ENCODE measurements around the gene THSD7A. TPM values are rescaled to one million over a fixed set of nuclear protein-coding genes. Genes with fewer than 3 reads are reported as not detected.

THSD7A gene
- total and polyA plus RNA-seq, 2 of the 8 experiments (the other 6 are each of a cell fraction or from before 2014, with no cell fraction given): 0.44 to 1.2 TPM

- Histone ChIP-seq H3K27ac (ENCODE audit: low read depth, low read length) (no peak overlapping the region), H2BK5ac (ENCODE audit: low read depth, low read length) (no peak overlapping the region), H3K4ac (replicated peaks; ENCODE audit: insufficient read length, low read depth, low read length) (no peak overlapping the region), H3K9me3 (ENCODE audit: insufficient read depth in 2 of 2, low read depth in 1 of 2, low read length in 1 of 2) (no peaks in the 10 kb centered on the region), H3K36me3 (ENCODE audit: control insufficient read depth in 2 of 4, insufficient read depth in 4 of 4, low read length in 3 of 4) (no peaks in the 10 kb centered on the region), H2AFZ (ENCODE audit: low read length) (no peak overlapping the region), H2BK20ac (ENCODE audit: low read length) (no peak overlapping the region), H3K23me2 (ENCODE audit: low read depth, low read length) (no peaks in the 10 kb centered on the region), H3K4me3 (ENCODE audit: extremely low read depth in 1 of 4, insufficient read depth in 2 of 4, low read depth in 3 of 4, low read length in 4 of 4) (no peak overlapping the region), H3K4me2 (ENCODE audit: insufficient read depth in 1 of 2, low read depth in 2 of 2, low read length in 2 of 2) (no peak overlapping the region), H3K23ac (ENCODE audit: insufficient read length) (no peak overlapping the region), H2BK120ac (replicated peaks; ENCODE audit: low read depth, low read length) (no peak overlapping the region), H3K14ac (ENCODE audit: insufficient read length) (no peak overlapping the region), H3K79me1 (ENCODE audit: low read depth, low read length) (no peaks in the 10 kb centered on the region), H3K56ac (replicated peaks; ENCODE audit: insufficient read length, low read depth, low read length) (no peak overlapping the region), H4K91ac (replicated peaks; ENCODE audit: insufficient read length, low read length) (no peak overlapping the region), H2BK12ac (ENCODE audit: low read depth, low read length) (no peak overlapping the region), H4K8ac (ENCODE audit: extremely low read depth, insufficient read depth, low read length) (no peak overlapping the region), H2AK5ac (ENCODE audit: low read depth, low read length) (no peak overlapping the region), H3K79me2 (ENCODE audit: control insufficient read depth in 1 of 2, insufficient read depth in 2 of 2, low read length in 2 of 2) (no peaks in the 10 kb centered on the region), H3K9ac (replicated peaks in 1 of 4; ENCODE audit: extremely low read depth in 1 of 4, low read depth in 3 of 4, low read length in 3 of 4) (no peak overlapping the region), H3K4me1 (replicated peaks in 1 of 4; ENCODE audit: control insufficient read depth in 3 of 4, insufficient read depth in 4 of 4, low read length in 3 of 4) (no peaks in the 10 kb centered on the region), H4K5ac (ENCODE audit: insufficient read length, low read depth, low read length) (no peak overlapping the region), H4K20me1 (replicated peaks in 1 of 2; ENCODE audit: control insufficient read depth in 1 of 2, insufficient read depth in 2 of 2, low read length in 2 of 2) (no peaks in the 10 kb centered on the region), H3K18ac (ENCODE audit: extremely low read depth, low read length) (no peak overlapping the region), H2BK15ac (ENCODE audit: low read length) (no peak overlapping the region), H3K27me3 (replicated peaks in 1 of 4; ENCODE audit: control insufficient read depth in 3 of 4, extremely low read depth in 1 of 4, insufficient read depth in 3 of 4, low read length in 3 of 4) (no peaks in the 10 kb centered on the region)
- ChIA-PET POLR2A (ENCODE audit: partially characterized antibody) (no interaction called here), CTCF (ENCODE audit: partially characterized antibody) (interaction anchor here (0.7 kb wide), 1 partner anchor 299 kb away, joined by 3 read pairs; no protein-coding TSS in a partner anchor)
- TF ChIP-seq SIN3A (conservative IDR thresholded peaks at IDR 0.05 in 1 of 2, IDR thresholded peaks at IDR 0.05 in 1 of 2; ENCODE audit: low read depth in 1 of 2, low read length in 2 of 2) (no peak), POU5F1 (IDR thresholded peaks at IDR 0.05; ENCODE audit: low read depth, low read length) (no peak), POLR2AphosphoS5 (IDR thresholded peaks at IDR 0.05; ENCODE audit: low read depth, low read length) (no peak), KDM5A (IDR thresholded peaks at IDR 0.05; ENCODE audit: low read length) (no peak), KDM4A (IDR thresholded peaks at IDR 0.05; ENCODE audit: low read depth, low read length, severe bottlenecking) (no peak), ATF2 (IDR thresholded peaks at IDR 0.05; ENCODE audit: low read length) (no peak), CHD2 (IDR thresholded peaks at IDR 0.05; ENCODE audit: low read length) (no peak), ATF3 (IDR thresholded peaks at IDR 0.05; ENCODE audit: insufficient read depth, low read depth, low read length) (no peak), HDAC2 (IDR thresholded peaks at IDR 0.05; ENCODE audit: borderline replicate concordance in 1 of 2, low read depth in 2 of 2, low read length in 2 of 2) (no peak)
- FAIRE-seq (no peak), DNase-seq (ENCODE audit: low read depth in 1 of 2, low spot score in 2 of 2) (no peak)
- 90% methylated on average over 4 of the region's 4 CpGs; no CpG with 5 or more reads in 1 of the 2 experiments for WGBS, 2 experiments (ENCODE audit: extremely low coverage in 1 of 2, insufficient coverage in 1 of 2, insufficient read length in 1 of 2, insufficient replicate concordance in 2 of 2, low coverage in 1 of 2, low lambda C conversion rate in 2 of 2, missing lambda C conversion rate in 1 of 2)
Observed at GRCh38 chr7:11747715-11748485, 84.1 kb downstream of the THSD7A start.

Measured in H1 (cell line).